Amniotic stem cell (primary cell): ENCODE data around the gene ZNF780A.
"Not testable (repeated sequence)": the region's sequence is repeated elsewhere in the genome, so short reads cannot be mapped to it uniquely, and the experiment has no call there.

Experiments used
- DNase-seq: peaks from one replicate; lab custom pipeline; 2025; lab: John Stamatoyannopoulos, UW

ZNF780A gene

GRCh38 chr19:40090241-40091204 lies at the start of gene ZNF780A:
Gene ZNF780A (minus strand): TSS chr19:40090943. CDS start chr19:40084753, 6,190 bp downstream.
- DNase-seq = peak; percentile 29

GRCh38 chr19:40139533-40140287 lies 49.0 kb upstream of the ZNF780A start:
- peak; percentile 10 for DNase-seq

DNA sequence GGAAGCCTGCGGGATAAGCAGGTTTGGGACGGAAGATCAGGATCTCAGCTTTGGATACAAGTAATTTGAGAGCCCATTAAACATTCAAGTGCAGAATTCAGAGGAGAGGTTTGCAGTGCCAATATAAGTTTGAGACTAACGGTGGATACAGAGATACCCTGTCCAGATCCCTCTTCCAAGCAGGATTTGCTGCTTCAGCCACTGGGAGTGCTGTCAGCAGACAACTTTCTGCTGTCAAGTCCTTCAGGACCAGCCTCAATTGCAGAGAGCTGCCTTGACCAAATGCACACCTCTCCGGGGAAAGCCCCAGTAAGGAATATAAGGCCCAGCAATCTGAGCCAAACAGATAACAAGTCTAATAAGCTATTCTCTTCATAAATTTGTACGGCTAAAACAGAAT lies 46.1 kb upstream of the ZNF780A start:
- DNase-seq = no peak

DNA sequence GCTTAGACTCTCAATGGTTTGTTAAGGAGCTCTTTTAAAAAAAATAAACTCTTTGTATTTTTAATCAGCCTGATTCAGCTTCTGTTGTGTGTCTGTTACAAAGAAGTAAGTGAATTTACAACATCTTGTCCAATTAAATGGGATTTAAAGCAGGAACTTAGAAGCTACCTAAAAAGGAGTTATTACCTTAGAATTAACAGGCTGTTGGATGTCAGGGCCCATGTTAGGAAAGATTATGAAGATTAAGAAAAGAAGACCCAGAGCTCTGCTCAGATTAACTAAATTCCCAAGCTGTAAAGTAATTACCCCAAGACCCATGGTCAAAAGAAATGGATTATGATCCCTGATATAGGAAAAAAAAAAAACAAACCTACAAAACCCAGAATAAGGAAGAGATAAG lies 44.1 kb upstream of the ZNF780A start:
- DNase-seq = no peak

DNA sequence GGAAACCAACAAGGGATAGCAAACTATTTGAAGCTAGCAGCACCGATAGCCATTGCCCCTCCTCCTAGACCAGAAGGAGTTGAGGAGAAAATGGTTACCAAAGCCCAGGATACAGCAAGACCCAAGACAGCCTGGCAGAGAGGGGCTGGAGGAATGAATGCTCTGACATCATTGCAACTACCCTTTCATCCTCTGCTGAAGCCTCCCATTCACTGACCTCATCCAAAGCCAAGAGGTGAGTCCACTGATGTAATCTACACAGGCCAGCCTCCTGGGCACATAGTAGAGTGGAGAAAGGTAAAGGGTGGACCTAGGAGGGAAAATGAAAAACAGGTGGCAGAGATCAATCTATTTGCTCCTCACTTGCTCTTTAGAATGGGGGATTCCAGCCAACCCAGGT lies 42.7 kb upstream of the ZNF780A start:
- no peak for DNase-seq

GRCh38 chr19:40130013-40130412 lies 39.3 kb upstream of the ZNF780A start:
- DNase-seq = no peak

DNA sequence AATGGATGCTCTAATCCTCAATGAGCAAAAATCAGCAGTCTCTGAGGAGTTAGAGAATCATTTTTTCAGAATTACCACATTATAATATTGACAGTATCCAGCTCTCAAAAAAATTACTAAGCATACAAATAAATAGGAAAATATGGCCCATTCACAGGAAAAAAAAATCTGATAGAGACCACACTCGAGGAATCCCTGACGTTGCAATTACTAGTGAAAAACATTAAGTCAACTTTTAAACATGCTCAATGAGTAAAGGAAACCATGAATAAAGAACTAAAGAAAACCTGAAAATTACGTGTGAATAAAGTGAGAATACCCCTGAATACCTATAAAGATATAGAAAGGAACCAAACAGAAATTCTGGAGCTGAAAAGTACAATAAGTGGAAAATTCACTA lies 38.7 kb upstream of the ZNF780A start:
- no peak for DNase-seq

DNA sequence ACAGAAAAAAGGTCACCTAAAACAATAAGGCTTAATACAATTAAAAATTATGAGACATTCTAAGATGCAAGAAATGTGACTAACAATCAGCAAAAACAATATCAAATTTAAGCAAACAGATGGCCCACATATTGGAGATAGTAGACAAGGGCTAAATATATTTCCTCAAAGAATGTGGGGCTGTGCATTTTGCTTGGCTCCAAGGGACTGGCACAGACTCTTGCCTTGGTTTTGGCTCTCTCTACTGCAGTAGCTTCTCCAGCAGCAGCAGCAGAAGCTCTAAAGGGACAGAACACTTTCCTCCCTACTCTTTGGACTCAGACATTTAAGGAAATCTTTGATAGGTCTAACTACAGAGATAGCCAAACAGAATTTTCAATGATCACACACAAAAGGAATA lies 38.2 kb upstream of the ZNF780A start:
- no peak for DNase-seq

GRCh38 chr19:40119380-40119779 lies 28.6 kb upstream of the ZNF780A start:
- no peak for DNase-seq

DNA sequence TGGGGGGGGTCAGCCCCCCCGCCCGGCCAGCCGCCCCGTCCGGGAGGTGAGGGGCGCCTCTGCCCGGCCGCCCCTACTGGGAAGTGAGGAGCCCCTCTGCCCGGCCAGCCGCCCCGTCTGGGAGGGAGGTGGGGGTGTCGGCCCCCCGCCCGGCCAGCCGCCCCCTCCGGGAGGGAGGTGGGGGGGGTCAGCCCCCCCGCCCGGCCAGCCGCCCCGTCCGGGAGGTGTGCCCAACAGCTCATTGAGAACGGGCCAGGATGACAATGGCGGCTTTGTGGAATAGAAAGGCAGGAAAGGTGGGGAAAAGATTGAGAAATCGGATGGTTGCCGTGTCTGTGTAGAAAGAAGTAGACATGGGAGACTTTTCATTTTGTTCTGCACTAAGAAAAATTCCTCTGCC lies 27.9 kb upstream of the ZNF780A start:
- not testable (repeated sequence) for DNase-seq

- no peak for DNase-seq
These were observed 25.3 kb upstream of the ZNF780A start for GRCh38 chr19:40116075-40116474.

DNA sequence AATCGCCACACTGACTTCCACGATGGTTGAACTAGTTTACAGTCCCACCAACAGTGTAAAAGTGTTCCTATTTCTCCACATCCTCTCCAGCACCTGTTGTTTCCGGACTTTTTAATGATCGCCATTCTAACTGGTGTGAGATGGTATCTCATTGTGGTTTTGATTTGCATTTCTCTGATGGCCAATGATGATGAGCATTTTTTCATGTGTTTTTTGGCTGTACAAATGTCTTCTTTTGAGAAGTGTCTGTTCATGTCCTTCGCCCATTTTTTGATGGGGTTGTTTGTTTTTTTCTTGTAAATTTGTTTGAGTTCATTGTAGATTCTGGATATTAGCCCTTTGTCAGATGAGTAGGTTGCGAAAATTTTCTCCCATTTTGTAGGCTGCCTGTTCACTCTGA lies 23.4 kb upstream of the ZNF780A start:
- DNase-seq = not testable (repeated sequence)

GRCh38 chr19:40112271-40112670 lies 21.5 kb upstream of the ZNF780A start:
- DNase-seq = not testable (repeated sequence)

DNA sequence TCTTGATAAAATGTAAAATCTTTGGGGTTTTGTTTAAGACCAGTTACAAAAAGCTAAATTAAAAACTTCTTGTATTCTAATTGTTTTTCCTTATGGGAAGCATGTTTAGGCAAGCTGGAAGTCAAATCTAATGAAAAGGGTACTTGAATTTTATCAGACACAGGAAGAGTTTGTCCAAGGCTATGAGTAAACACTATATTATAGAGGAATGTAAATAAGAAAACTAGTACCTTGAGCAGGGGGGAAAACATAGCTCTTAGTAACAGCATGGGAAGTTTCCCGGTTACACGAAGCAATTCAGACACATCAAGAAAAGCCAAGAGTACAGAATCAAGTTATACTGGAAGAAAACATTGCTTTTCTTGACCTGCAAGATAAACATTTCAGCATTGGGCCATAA lies 19.8 kb upstream of the ZNF780A start:
- no peak for DNase-seq

DNA sequence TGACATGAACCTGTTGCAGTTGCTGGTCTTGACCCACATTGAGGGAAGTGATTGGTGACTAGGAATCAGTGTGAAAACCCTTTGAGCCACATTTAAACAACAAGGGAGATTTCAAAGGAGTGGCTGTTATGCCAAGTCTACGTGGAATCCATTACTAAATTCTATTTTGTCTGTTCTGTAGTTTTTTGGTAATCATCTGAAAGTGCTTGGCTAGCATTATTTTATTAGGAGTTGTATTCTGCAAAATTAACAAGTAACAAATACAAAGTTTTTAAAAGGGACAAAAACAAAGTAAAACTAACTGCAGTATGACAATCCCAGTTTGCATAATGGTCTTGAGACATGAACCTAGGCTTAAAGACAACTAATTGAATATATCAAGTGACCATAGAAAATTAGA lies 14.0 kb upstream of the ZNF780A start:
- DNase-seq = no peak

DNA sequence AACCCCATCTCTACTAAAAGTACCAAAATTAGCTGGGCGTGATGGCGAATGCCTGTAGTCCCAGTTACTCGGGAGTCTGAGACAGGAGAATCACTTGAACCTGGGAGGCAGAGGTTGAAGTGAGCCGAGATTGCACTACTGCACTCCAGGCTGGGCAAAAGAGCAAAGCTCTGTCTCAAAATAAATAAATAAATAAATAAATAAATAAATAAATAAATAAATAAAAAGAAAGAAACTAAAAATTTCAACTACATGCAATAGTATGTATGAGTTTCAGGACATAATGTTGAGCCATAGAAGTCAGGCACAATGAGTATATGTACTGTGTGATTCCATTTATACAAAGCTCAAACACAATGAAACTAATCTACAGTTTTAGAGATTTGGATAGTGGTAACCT lies 12.9 kb upstream of the ZNF780A start:
- no peak for DNase-seq

DNA sequence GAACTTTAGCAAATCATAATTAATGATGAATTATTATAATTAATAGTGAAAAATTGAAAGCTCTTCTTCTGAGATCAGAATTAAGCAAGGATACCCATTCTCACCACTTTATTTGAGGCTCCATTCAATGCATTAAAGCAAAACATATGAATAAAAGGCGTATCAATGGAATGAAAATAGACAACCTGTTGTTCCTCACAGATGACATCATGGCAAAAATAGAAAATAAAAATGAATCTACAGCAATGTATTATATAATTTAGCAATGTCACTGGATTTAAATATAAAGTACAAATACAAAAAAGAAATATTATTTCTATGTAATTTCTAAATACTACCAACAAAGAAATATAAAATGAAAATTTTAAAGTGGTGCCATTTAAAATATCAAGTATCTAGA lies 11.1 kb upstream of the ZNF780A start:
- no peak for DNase-seq

- no peak for DNase-seq
These were observed 2.7 kb upstream of the ZNF780A start for GRCh38 chr19:40093416-40093815.

- no peak for DNase-seq
These were observed 724 bp upstream of the ZNF780A start for GRCh38 chr19:40091205-40092129.

GRCh38 chr19:40089462-40089861 lies 1.3 kb downstream of the ZNF780A start:
- DNase-seq = no peak

DNA sequence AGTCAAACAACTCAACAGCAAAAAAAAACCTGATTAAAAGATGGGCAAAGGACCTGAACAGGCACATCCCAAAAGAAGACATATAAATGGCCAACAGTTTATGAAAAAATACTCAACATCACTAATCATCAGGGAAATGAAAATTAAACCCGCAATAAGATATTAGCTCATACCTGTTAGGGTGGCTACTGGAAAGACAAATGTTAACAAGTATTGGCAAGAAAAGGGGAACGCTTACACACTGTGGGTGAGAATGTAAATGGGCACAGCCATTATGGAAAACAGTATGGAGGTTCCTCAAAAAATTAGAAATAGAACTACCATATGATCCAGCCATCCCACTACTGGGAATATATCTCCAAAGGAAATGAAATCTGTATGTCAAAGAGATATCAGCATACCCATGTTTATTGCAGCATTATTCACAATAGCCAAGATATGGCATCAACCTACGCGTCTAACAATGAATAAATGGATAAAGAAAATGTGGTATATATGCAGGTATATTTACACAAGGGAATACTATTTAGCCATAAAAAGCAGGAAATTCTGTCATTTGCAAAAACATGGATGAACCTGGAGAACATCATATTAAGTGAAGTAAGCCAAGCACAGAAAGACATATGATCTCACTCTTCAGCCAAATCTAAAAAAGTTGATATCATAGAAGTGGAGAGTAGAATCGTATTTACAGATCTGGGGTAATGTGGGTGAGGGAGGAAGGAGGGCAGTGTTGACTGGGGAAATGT lies 2.3 kb downstream of the ZNF780A start:
- no peak for DNase-seq
